Neural cell (in vitro differentiated cells): ENCODE data around the gene ST6GALNAC5.

ENCODE experiments used
- CTCF ChIP-seq: fragments of 450-650 bp; IDR thresholded peaks from 2 replicates; pipeline ENCODE4 v1.5.1; 2014; ENCODE audit warnings: antibody characterized with exemption, mild to moderate bottlenecking, moderate library complexity; ENCODE audit not compliant: poor library complexity, severe bottlenecking
- EP300 ChIP-seq: fragments of 450-650 bp; conservative IDR thresholded peaks from 2 replicates; pipeline ENCODE4 v1.6.1; 2014; ENCODE audit warnings: antibody characterized with exemption, mild to moderate bottlenecking, moderate library complexity; ENCODE audit not compliant: poor library complexity, severe bottlenecking
- EZH2 ChIP-seq: fragments of 200-600, 300-800 bp; shearing (Covaris generic), sonication (generic); IDR thresholded peaks from 2 replicates; pipeline ENCODE4 v1.6.1; 2014; ENCODE audit warnings: antibody characterized with exemption, low read length, borderline replicate concordance, mild to moderate bottlenecking; ENCODE audit not compliant: insufficient read depth, poor library complexity, severe bottlenecking
- MXI1 ChIP-seq: fragments of 450-650 bp; conservative IDR thresholded peaks from 2 replicates; pipeline ENCODE4 v1.6.1; 2014; ENCODE audit warnings: antibody characterized with exemption, mild to moderate bottlenecking; ENCODE audit not compliant: poor library complexity, severe bottlenecking
- POLR2AphosphoS5 ChIP-seq: IDR thresholded peaks from 2 replicates; pipeline ENCODE4 v1.6.1; 2012
- RAD21 ChIP-seq: fragments of 450-650 bp; conservative IDR thresholded peaks from 2 replicates; pipeline ENCODE4 v1.6.1; 2014; ENCODE audit warnings: antibody characterized with exemption, mild to moderate bottlenecking, moderate library complexity
- REST ChIP-seq: IDR thresholded peaks from 2 replicates; pipeline ENCODE4 v1.6.1; 2012; ENCODE audit warnings: borderline replicate concordance
- SMC3 ChIP-seq: fragments of 450-650 bp; conservative IDR thresholded peaks from 2 replicates; pipeline ENCODE4 v1.6.1; 2014; ENCODE audit warnings: antibody characterized with exemption, mild to moderate bottlenecking, moderate library complexity; ENCODE audit not compliant: poor library complexity
- TAF1 ChIP-seq: IDR thresholded peaks from 2 replicates; pipeline ENCODE4 v1.6.1; 2012; ENCODE audit warnings: low read depth

- TF ChIP-seq CTCF (no peak), POLR2AphosphoS5 (no peak), EZH2 (no peak), REST (no peak), RAD21 (no peak), MXI1 (no peak), TAF1 (no peak), EP300 (no peak), SMC3 (no peak)
Measured at GRCh38 chr1:76835203-76835602, 32.1 kb upstream of the ST6GALNAC5 start.
